ENCODE results near the gene SH3BP4. TPM values are rescaled to one million over a fixed set of nuclear protein-coding genes. Genes with fewer than 3 reads are reported as not detected.

Gene SH3BP4
- total and polyA plus RNA-seq, 2 of the 13 experiments (the other 11 are each of a cell fraction or from before 2014, with no cell fraction given): 34.6 to 99.1 TPM

DNA sequence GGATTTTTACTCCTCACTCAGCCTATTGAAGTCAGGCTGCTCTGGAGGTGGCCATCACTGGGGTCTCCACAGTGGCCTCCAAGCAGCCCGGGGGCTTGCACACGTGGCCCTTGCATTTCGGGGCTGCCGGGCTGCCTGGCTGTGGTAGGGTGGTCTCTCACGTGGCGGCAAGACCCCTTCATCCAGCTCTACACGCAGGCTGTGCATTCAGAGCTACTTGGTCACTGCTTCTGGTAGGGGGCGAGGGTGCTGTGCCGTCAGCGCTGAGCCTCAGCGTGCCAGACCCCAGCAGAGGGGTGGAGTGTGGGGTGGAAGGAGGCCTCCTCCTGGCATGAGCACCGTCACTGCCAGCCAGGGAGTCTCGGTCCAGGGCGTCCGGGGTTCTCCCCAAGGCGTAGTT lies 80.6 kb downstream of the SH3BP4 start:
- peaks cover 66% of the 10 kb centered on the region for H3K79me2 ChIP-seq (ENCODE audit: insufficient read depth, low read length)
- no TSS peak for BruUV-seq (replicated peaks)
- H3K27me3 ChIP-seq (ENCODE audit: control insufficient read depth in 1 of 2, insufficient read depth in 2 of 2, low read length in 2 of 2): no peaks in the 10 kb centered on the region
- H2AFZ ChIP-seq (ENCODE audit: low read length): no peak overlapping the region
- H3K27ac ChIP-seq (ENCODE audit: extremely low read length, insufficient read depth, low read length): no peak overlapping the region
- H4K20me1 ChIP-seq (ENCODE audit: insufficient read depth, low read length): peaks cover 83% of the 10 kb centered on the region
- peaks cover 32 to 78% of the 10 kb centered on the region in 2 experiments for H3K36me3 ChIP-seq (replicated peaks in 1 of 2; ENCODE audit: control insufficient read depth in 1 of 2, insufficient read depth in 2 of 2, low read length in 2 of 2)
- no peak overlapping the region for H3K9ac ChIP-seq (ENCODE audit: insufficient read depth, low read depth, low read length)
- DNase-seq (ENCODE audit: low spot score): no peak
- in situ Hi-C loops (cut with HindIII; ENCODE audit: extremely low pct_ligation_motif_present, low pct_unique_long_range_greater_than_20kb) (no loop called here), intact Hi-C loops (cut with micrococcal nuclease; ENCODE audit: unreplicated experiment) (no loop called here)
- no peak for FAIRE-seq
- CTCF ChIA-PET (ENCODE audit: low intra/inter-chr PET ratio, low total read pairs): no interaction called here
- no peak overlapping the region for H3K4me3 ChIP-seq (replicated peaks in 1 of 3; ENCODE audit: insufficient read depth in 1 of 3, low read depth in 2 of 3, low read length in 3 of 3)
- peaks cover 7% of the 10 kb centered on the region; the same call in 1 of the 2 replicates for H3K4me1 ChIP-seq (ENCODE audit: insufficient read depth, low read length)
- ATAC-seq: no peak
- POLR2A ChIA-PET: no interaction called here
- H3K4me2 ChIP-seq (ENCODE audit: low read depth, low read length): no peak overlapping the region
- no peak for TF ChIP-seq NFE2L1 (CRISPR knock-in tag; IDR thresholded peaks at IDR 0.05; ENCODE audit: borderline replicate concordance)
- TF ChIP-seq HNRNPK (IDR thresholded peaks at IDR 0.05; ENCODE audit: low read depth, low read length, poor library complexity, severe bottlenecking): no peak
- TF ChIP-seq NKX3-1 (CRISPR knock-in tag; IDR thresholded peaks at IDR 0.05): no peak
- TF ChIP-seq, protein P1, sequence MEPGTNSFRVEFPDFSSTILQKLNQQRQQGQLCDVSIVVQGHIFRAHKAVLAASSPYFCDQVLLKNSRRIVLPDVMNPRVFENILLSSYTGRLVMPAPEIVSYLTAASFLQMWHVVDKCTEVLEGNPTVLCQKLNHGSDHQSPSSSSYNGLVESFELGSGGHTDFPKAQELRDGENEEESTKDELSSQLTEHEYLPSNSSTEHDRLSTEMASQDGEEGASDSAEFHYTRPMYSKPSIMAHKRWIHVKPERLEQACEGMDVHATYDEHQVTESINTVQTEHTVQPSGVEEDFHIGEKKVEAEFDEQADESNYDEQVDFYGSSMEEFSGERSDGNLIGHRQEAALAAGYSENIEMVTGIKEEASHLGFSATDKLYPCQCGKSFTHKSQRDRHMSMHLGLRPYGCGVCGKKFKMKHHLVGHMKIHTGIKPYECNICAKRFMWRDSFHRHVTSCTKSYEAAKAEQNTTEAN (CRISPR knock-in tag; conservative IDR thresholded peaks at IDR 0.05): no peak
- no peak for TF ChIP-seq HDAC6 (IDR thresholded peaks at IDR 0.05; ENCODE audit: low read depth, low read length)
- TF ChIP-seq AGO2 (optimal IDR thresholded peaks at IDR 0.05; ENCODE audit: low read depth, low read length): peak; percentile 65
- no peak for TF ChIP-seq FOXO1 (CRISPR knock-in tag; IDR thresholded peaks at IDR 0.05)
- WGBS (ENCODE audit: low lambda C conversion rate): 97% methylated on average over 16 of the region's 16 CpGs
- H3K9me3 ChIP-seq (ENCODE audit: low read length): no peaks in the 10 kb centered on the region

DNA sequence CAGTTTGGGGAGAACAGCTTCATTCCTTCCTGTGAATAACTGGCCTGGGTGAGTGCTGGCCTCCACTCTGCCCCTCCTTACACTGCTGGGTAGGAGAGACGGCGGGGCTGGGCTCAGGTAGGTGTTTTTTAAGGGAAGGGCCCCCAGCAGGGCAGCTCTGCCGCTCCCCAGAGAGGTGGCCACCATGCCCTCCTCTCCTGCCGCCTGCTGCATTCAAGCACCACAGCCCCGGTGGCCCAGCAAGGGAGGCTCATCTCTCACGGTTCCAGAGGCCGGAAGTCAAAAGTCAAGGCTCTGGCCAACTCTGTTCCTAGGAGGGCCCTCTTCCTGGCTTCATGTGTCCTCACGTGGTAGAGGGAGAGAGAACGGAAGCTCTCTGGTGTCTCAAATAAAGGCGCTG lies 81.1 kb downstream of the SH3BP4 start:
- Histone ChIP-seq H2AFZ (ENCODE audit: low read length) (no peak overlapping the region), H3K4me2 (ENCODE audit: low read depth, low read length) (no peak overlapping the region), H3K4me3 (replicated peaks in 1 of 3; ENCODE audit: insufficient read depth in 1 of 3, low read depth in 2 of 3, low read length in 3 of 3) (no peak overlapping the region), H3K4me1 (ENCODE audit: insufficient read depth, low read length) (peaks cover 7% of the 10 kb centered on the region; the same call in 1 of the 2 replicates), H3K27ac (ENCODE audit: extremely low read length, insufficient read depth, low read length) (no peak overlapping the region), H3K9me3 (ENCODE audit: low read length) (no peaks in the 10 kb centered on the region), H4K20me1 (ENCODE audit: insufficient read depth, low read length) (peaks cover 79% of the 10 kb centered on the region), H3K27me3 (ENCODE audit: control insufficient read depth in 1 of 2, insufficient read depth in 2 of 2, low read length in 2 of 2) (no peaks in the 10 kb centered on the region), H3K36me3 (replicated peaks in 1 of 2; ENCODE audit: control insufficient read depth in 1 of 2, insufficient read depth in 2 of 2, low read length in 2 of 2) (peaks cover 35 to 78% of the 10 kb centered on the region in 2 experiments), H3K9ac (ENCODE audit: insufficient read depth, low read depth, low read length) (no peak overlapping the region), H3K79me2 (ENCODE audit: insufficient read depth, low read length) (peaks cover 61% of the 10 kb centered on the region)
- no peak for FAIRE-seq
- no peak for ATAC-seq
- ChIA-PET POLR2A (no interaction called here), CTCF (ENCODE audit: low intra/inter-chr PET ratio, low total read pairs) (no interaction called here)
- 97% methylated on average over 10 of the region's 10 CpGs for WGBS (ENCODE audit: low lambda C conversion rate)
- TF ChIP-seq ZNF879 (CRISPR knock-in tag; IDR thresholded peaks at IDR 0.05) (no peak), RBM22 (optimal IDR thresholded peaks at IDR 0.05; ENCODE audit: low read length) (peak; percentile 71)
- no TSS peak for BruUV-seq (replicated peaks)
- intact Hi-C loops (cut with micrococcal nuclease; ENCODE audit: unreplicated experiment): no loop called here
- in situ Hi-C loops (cut with HindIII; ENCODE audit: extremely low pct_ligation_motif_present, low pct_unique_long_range_greater_than_20kb): no loop called here
- DNase-seq (ENCODE audit: low spot score): no peak

All from HepG2 (cell line).